Endothelial cell of umbilical vein (primary cell): ENCODE measurements around the gene PPP1R13B. TPM values are rescaled to one million over a fixed set of nuclear protein-coding genes. Genes with fewer than 3 reads are reported as not detected.

Experiments
- BruUV-seq: library from RNA; stranded (reverse); fragments of 400-500 nt; replicated peaks from 2 replicates; lab custom pipeline; 2021; lab: Mats Ljungman, UMichigan
- CTCF ChIA-PET: fragments of 300-600, 350-600 bp; sonication (Branson Sonifier 250); formaldehyde crosslinking; loops from one replicate; lab custom pipeline; 2021; ENCODE audit warnings: antibody characterized with exemption, inconsistent platforms; lab: Charles Lee
- POLR2A ChIA-PET: fragments of 300-600, 350-600 bp; sonication (Branson Sonifier 250); formaldehyde crosslinking; loops from one replicate; lab custom pipeline; 2021; ENCODE audit warnings: antibody characterized with exemption, inconsistent platforms; lab: Charles Lee
- DNase-seq: peaks from one replicate; pipeline ENCODE4 v3.0.0-alpha.2; 2011; ENCODE audit warnings: low read depth, low spot score
- FAIRE-seq: peaks from 2 replicates; lab custom pipeline; 2011; peaks lifted over from hg19 to GRCh38; lab: Jason Lieb, UNC
- H2AFZ ChIP-seq: 2 replicates; pipeline ENCODE4 v1.6.0; 2012; ENCODE audit warnings: low read depth, low read length, control low read depth, inconsistent platforms
- H3K27ac ChIP-seq: 2 replicates; pipeline ENCODE4 v1.5.1; 2011; ENCODE audit warnings: low read depth, mild to moderate bottlenecking, control low read depth, low read length, moderate library complexity; ENCODE audit not compliant: insufficient read depth
- H3K27me3 ChIP-seq, 2 experiments: 2 replicates each; pipeline versions ENCODE4 v1.6.0 to v1.6.1; 2011; ENCODE audit warnings: low read length in 2 of 2, mixed read lengths in 1 of 2; ENCODE audit not compliant: control insufficient read depth in 2 of 2, insufficient read depth in 2 of 2
- H3K36me3 ChIP-seq, 2 experiments: 2 replicates in 1 of 2; 3 replicates in 1 of 2; pipeline ENCODE4 v1.5.1; 2011; ENCODE audit warnings: low read length in 2 of 2, mild to moderate bottlenecking in 1 of 2, moderate library complexity in 1 of 2; ENCODE audit not compliant: control insufficient read depth in 2 of 2, insufficient read depth in 2 of 2; ENCODE audit errors: extremely low read depth in 1 of 2
- H3K4me1 ChIP-seq: 3 replicates; pipeline ENCODE4 v1.5.1; 2011; ENCODE audit warnings: mild to moderate bottlenecking, low read length; ENCODE audit not compliant: control insufficient read depth, insufficient read depth; ENCODE audit errors: extremely low read depth
- H3K4me2 ChIP-seq: 2 replicates; pipeline ENCODE4 v1.6.1; 2011; ENCODE audit warnings: low read length, control low read depth, mixed read lengths; ENCODE audit not compliant: insufficient read depth
- H3K4me3 ChIP-seq, 3 experiments: fragments of 200-600 bp in 1 of 3; sonication (generic), shearing (Covaris generic) in 1 of 3; replicated peaks in 1 of 3; 2 replicates each; pipeline ENCODE4 v1.5.1; 2011 to 2016; ENCODE audit warnings: control low read depth in 3 of 3, low read length in 3 of 3, mild to moderate bottlenecking in 2 of 3, inconsistent platforms in 1 of 3, low read depth in 1 of 3, moderate library complexity in 1 of 3; ENCODE audit not compliant: insufficient read depth in 1 of 3
- H3K79me2 ChIP-seq: 2 replicates; pipeline ENCODE4 v1.6.0; 2012; ENCODE audit warnings: low read length, inconsistent platforms; ENCODE audit not compliant: control insufficient read depth, insufficient read depth
- H3K9ac ChIP-seq: replicated peaks from 2 replicates; pipeline ENCODE3; 2011; ENCODE audit warnings: low read length, control low read depth; ENCODE audit not compliant: insufficient read depth; ENCODE audit errors: extremely low read depth
- H3K9me1 ChIP-seq: replicated peaks from 3 replicates; pipeline ENCODE4 v1.6.0; 2011; ENCODE audit warnings: mild to moderate bottlenecking, low read length; ENCODE audit not compliant: control insufficient read depth, insufficient read depth; ENCODE audit errors: extremely low read depth
- H3K9me3 ChIP-seq: replicated peaks from 2 replicates; pipeline ENCODE4 v1.5.1; 2012; ENCODE audit warnings: low read length, inconsistent platforms; ENCODE audit not compliant: control insufficient read depth, insufficient read depth
- H4K20me1 ChIP-seq: replicated peaks from 2 replicates; pipeline ENCODE3; 2011; ENCODE audit warnings: mild to moderate bottlenecking, low read length; ENCODE audit not compliant: control insufficient read depth, insufficient read depth; ENCODE audit errors: extremely low read depth
- CTCF ChIP-seq, 2 donors: IDR thresholded peaks; 1 replicate in 1 of 2; 2 replicates in 1 of 2; pipeline ENCODE4 v1.5.1; 2011; ENCODE audit warnings: low read length in 2 of 2, mild to moderate bottlenecking in 2 of 2, moderate library complexity in 2 of 2, control low read depth in 1 of 2, inconsistent platforms in 1 of 2, low read depth in 1 of 2; ENCODE audit not compliant: insufficient read depth in 1 of 2; ENCODE audit errors: extremely low read depth in 1 of 2
- EZH2 ChIP-seq: IDR thresholded peaks from 2 replicates; pipeline ENCODE4 v1.6.1; 2012; ENCODE audit warnings: borderline replicate concordance, low read depth, mild to moderate bottlenecking, moderate library complexity, low read length, inconsistent platforms; ENCODE audit not compliant: severe bottlenecking
- FOS ChIP-seq: IDR thresholded peaks from 2 replicates; pipeline ENCODE4 v1.6.1; 2011; ENCODE audit warnings: mild to moderate bottlenecking, low read length, moderate library complexity, borderline replicate concordance; ENCODE audit not compliant: insufficient read depth
- GATA2 ChIP-seq: IDR thresholded peaks from 2 replicates; pipeline ENCODE4 v1.7.0; 2011; ENCODE audit warnings: low read depth, mild to moderate bottlenecking, moderate library complexity, mixed read lengths, low read length; ENCODE audit not compliant: insufficient read length, insufficient read depth
- JUN ChIP-seq: IDR thresholded peaks from 2 replicates; pipeline ENCODE4 v1.6.1; 2011; ENCODE audit warnings: borderline replicate concordance, low read depth; ENCODE audit not compliant: insufficient read length, insufficient read depth
- MAX ChIP-seq: IDR thresholded peaks from 2 replicates; pipeline ENCODE4 v1.6.1; 2011; ENCODE audit not compliant: insufficient read depth, insufficient read length
- MYC ChIP-seq: IDR thresholded peaks from one replicate; pipeline ENCODE4 v1.6.1; 2011; ENCODE audit warnings: mild to moderate bottlenecking, low read depth, low read length
- POLR2A ChIP-seq: IDR thresholded peaks from 2 replicates; pipeline ENCODE4 v1.6.1; 2012; ENCODE audit warnings: low read depth, mild to moderate bottlenecking, control low read depth, low read length
- POLR2AphosphoS5 ChIP-seq: IDR thresholded peaks from 2 replicates; pipeline ENCODE4 v1.6.1; 2012; ENCODE audit warnings: low read depth, mild to moderate bottlenecking, control low read depth, low read length, moderate library complexity; ENCODE audit not compliant: insufficient read depth
- dilution Hi-C: fragments of 300-500 bp; cut with MboI; formaldehyde crosslinking; loops from one replicate; pipeline ENCODE4 v1.15.0; 2019; ENCODE audit warnings: low sequenced_read_pairs; ENCODE audit not compliant: extremely low pct_ligation_motif_present
- intact Hi-C: fragments of 100-400 bp; cut with micrococcal nuclease; formaldehyde crosslinking; loops from one replicate; pipeline ENCODE4 v1.10.0; 2022
- polyA plus RNA-seq, 4 experiments: library from polyadenylated mRNA; depleted of rRNA in 3 of 4; stranded (reverse) in 3 of 4; unstranded in 1 of 4; fragments of >200 nt; gene quantifications; 2 replicates each; pipeline versions ENCODE4 v1.2.1 to v1.2.3, GENCODE V29; 2011 to 2012; ENCODE audit warnings: missing spikeins in 1 of 4
- total RNA-seq: library from RNA; stranded (reverse); gene quantifications from 2 replicates; pipeline ENCODE4 v1.2.3, GENCODE V29; 2021

Gene PPP1R13B
- total and polyA plus RNA-seq, 2 donors (not counting 3 experiments of a cell fraction or from before 2014, with no cell fraction given) = 10.0 to 30.0 TPM

DNA sequence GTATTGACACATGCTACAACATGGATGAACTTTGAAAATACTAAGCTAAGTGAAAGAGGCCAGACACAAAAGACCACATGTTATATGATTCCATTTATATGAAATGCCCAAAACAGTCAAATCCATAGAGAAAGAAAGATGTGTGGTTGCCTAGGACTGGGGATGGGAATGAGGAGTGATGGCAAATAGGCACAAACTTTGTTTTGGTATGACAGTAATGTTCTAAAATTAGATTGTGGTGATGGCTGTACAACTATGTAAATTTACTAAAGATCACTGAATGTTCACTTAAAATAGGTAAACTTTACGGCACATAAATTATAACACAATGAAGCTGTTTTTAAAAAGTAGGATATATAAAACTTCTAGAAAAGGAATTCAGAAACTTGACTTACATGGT is 41.7 kb downstream of the PPP1R13B start:
- Histone ChIP-seq H3K4me1 (no peaks in the 10 kb centered on the region), H2AFZ (no peak overlapping the region), H3K9me1 (no peaks in the 10 kb centered on the region), H3K9ac (no peak overlapping the region), H4K20me1 (peaks cover 2% of the 10 kb centered on the region), H3K27ac (no peak overlapping the region), H3K36me3 (no peaks in the 10 kb centered on the region), H3K4me2 (no peak overlapping the region), H3K27me3 (no peaks in the 10 kb centered on the region), H3K9me3 (no peaks in the 10 kb centered on the region), H3K79me2 (peaks cover 10% of the 10 kb centered on the region), H3K4me3 (no peak overlapping the region)
- ChIA-PET CTCF (interaction anchor here (0.9 to 7.7 kb wide), 14 partner anchors 11 to 272 kb away, joined by 3 to 253 read pairs (median 3); no protein-coding TSS in a partner anchor), POLR2A (no interaction called here)
- intact Hi-C loops = no loop called here
- dilution Hi-C loops = no loop called here
- no TSS peak for BruUV-seq
- TF ChIP-seq POLR2AphosphoS5 = no peak
- TF ChIP-seq MYC = no peak
- TF ChIP-seq GATA2 = no peak
- no peak for TF ChIP-seq FOS
- TF ChIP-seq CTCF (IDR thresholded peaks at IDR 0.05; ENCODE audit: extremely low read depth in 1 of 2, insufficient read depth in 1 of 2, low read depth in 1 of 2, low read length in 2 of 2) = no peak
- TF ChIP-seq MAX = no peak
- TF ChIP-seq EZH2 = no peak
- TF ChIP-seq POLR2A = no peak
- TF ChIP-seq JUN = no peak
- DNase-seq (no peak), FAIRE-seq (no peak)
